DOHH2 (cell line): ENCODE results near the gene MED13L.

Experiments
- H3F3A ChIP-seq: fragments of 200-600 bp; sonication (generic), shearing (Covaris generic); 2 replicates; pipeline ENCODE4 v1.6.0; 2016; ENCODE audit warnings: antibody characterized with exemption, mild to moderate bottlenecking; ENCODE audit not compliant: control insufficient read depth, insufficient read depth
- H3K27ac ChIP-seq: fragments of 200-600 bp; sonication (generic); 2 replicates; pipeline ENCODE4 v1.5.1; 2014; ENCODE audit warnings: low read depth, mild to moderate bottlenecking, low read length, moderate library complexity
- H3K27me3 ChIP-seq: fragments of 200-600 bp; sonication (generic); 2 replicates; pipeline ENCODE4 v1.6.1; 2014; ENCODE audit warnings: mild to moderate bottlenecking, low read length, mixed read lengths; ENCODE audit not compliant: control insufficient read depth
- H3K36me3 ChIP-seq: fragments of 200-600 bp; sonication (generic); 2 replicates; pipeline ENCODE4 v1.6.1; 2014; ENCODE audit warnings: mild to moderate bottlenecking, low read length, moderate library complexity, mixed read lengths; ENCODE audit not compliant: control insufficient read depth
- H3K4me1 ChIP-seq: fragments of 200-600 bp; sonication (generic); 2 replicates; pipeline ENCODE4 v1.6.1; 2014; ENCODE audit warnings: mild to moderate bottlenecking, low read length, mixed read lengths; ENCODE audit not compliant: control insufficient read depth
- H3K4me2 ChIP-seq: fragments of 200-600 bp; sonication (generic); 2 replicates; pipeline ENCODE4 v1.6.0; 2014; ENCODE audit warnings: mild to moderate bottlenecking, low read length, moderate library complexity
- H3K4me3 ChIP-seq: fragments of 200-600 bp; sonication (generic); 2 replicates; pipeline ENCODE4 v1.5.1; 2014; ENCODE audit warnings: mild to moderate bottlenecking, low read length, mixed read lengths
- H3K79me2 ChIP-seq: fragments of 200-600 bp; sonication (generic); 2 replicates; pipeline ENCODE4 v1.6.1; 2014; ENCODE audit warnings: mild to moderate bottlenecking, low read length, mixed read lengths; ENCODE audit not compliant: control insufficient read depth
- H3K9me2 ChIP-seq: fragments of 200-600 bp; sonication (generic); replicated peaks from 2 replicates; pipeline ENCODE4 v1.6.1; 2014; ENCODE audit warnings: mild to moderate bottlenecking, low read length, mixed read lengths; ENCODE audit not compliant: control insufficient read depth
- H3K9me3 ChIP-seq: fragments of 200-600 bp; sonication (generic); 2 replicates; pipeline ENCODE4 v1.6.1; 2014; ENCODE audit warnings: antibody characterized with exemption, low read length, mixed read lengths; ENCODE audit not compliant: control insufficient read depth, insufficient read depth
- H4K20me1 ChIP-seq: fragments of 200-600 bp; sonication (generic); 2 replicates; pipeline ENCODE4 v1.6.0; 2014; ENCODE audit warnings: low read depth, mild to moderate bottlenecking, antibody characterized with exemption, low read length, moderate library complexity; ENCODE audit not compliant: control insufficient read depth, insufficient read depth
- CTCF ChIP-seq: fragments of 200-600 bp; sonication (generic); IDR thresholded peaks from one replicate; pipeline ENCODE4 v1.5.1; 2014; ENCODE audit warnings: antibody characterized with exemption, mild to moderate bottlenecking, low read depth, low read length; ENCODE audit not compliant: poor library complexity, severe bottlenecking
- EZH2phosphoT487 ChIP-seq: fragments of 200-600 bp; sonication (generic); IDR thresholded peaks from 2 replicates; pipeline ENCODE4 v1.6.1; 2017; ENCODE audit warnings: borderline replicate concordance, mild to moderate bottlenecking, antibody characterized with exemption, low read length, moderate library complexity, mixed read lengths

The MED13L gene

GRCh38 chr12:116183741-116184141, 93.8 kb downstream of the MED13L start:
- Histone ChIP-seq H3K9me3 (no peaks in the 10 kb centered on the region), H3K27me3 (no peaks in the 10 kb centered on the region), H3K79me2 (peaks cover 40% of the 10 kb centered on the region), H4K20me1 (peaks cover 9% of the 10 kb centered on the region), H3K27ac (no peak overlapping the region), H3K4me3 (no peak overlapping the region), H3K4me1 (no peaks in the 10 kb centered on the region), H3K36me3 (no peaks in the 10 kb centered on the region), H3K9me2 (no peaks in the 10 kb centered on the region), H3F3A (no peaks in the 10 kb centered on the region), H3K4me2 (no peak overlapping the region)
- no peak for TF ChIP-seq CTCF
- no peak for TF ChIP-seq EZH2phosphoT487

DNA sequence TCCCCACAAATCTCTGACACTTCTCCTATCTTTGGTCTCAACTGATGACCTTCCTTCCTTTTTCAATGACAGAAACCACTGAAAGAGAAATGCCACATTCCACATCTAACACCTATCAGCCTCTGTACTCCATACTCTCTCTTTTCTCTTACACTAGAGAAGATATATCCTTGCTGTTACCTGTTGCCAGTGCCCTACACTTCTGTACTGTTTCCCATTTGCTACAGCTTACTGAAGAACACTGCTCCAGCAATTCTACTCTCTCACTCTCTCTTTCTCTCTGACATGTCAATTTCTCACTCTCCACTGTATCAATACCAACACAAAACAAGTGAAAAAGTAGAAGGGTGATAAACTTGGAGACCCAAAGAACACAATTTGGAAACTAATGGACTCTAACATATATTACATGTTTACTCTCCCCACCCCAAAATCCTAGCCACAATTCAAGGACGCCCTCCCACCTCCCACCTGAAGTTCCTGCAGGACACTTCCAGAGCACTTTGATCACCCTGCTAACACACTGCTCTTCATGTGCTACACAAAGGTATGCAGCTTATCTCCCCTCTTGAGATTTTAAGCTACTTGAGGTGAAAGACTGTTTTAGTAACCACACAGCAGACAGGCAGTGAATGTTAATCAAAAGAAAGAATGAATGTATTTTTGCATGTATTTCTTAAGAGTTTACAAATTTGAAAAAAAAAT, 95.0 kb downstream of the MED13L start:
- Histone ChIP-seq H3K9me2 (no peaks in the 10 kb centered on the region), H3K4me1 (no peaks in the 10 kb centered on the region), H3K4me2 (no peak overlapping the region), H3K27me3 (no peaks in the 10 kb centered on the region), H3K79me2 (peaks cover 40% of the 10 kb centered on the region), H3K9me3 (no peaks in the 10 kb centered on the region), H3K27ac (no peak overlapping the region), H3K36me3 (no peaks in the 10 kb centered on the region), H4K20me1 (peaks cover 3% of the 10 kb centered on the region), H3F3A (no peaks in the 10 kb centered on the region), H3K4me3 (no peak overlapping the region)
- TF ChIP-seq CTCF (no peak), EZH2phosphoT487 (no peak)

GRCh38 chr12:116180448-116180847, 97.0 kb downstream of the MED13L start:
- Histone ChIP-seq H3K4me3 (no peak overlapping the region), H4K20me1 (peaks cover 3% of the 10 kb centered on the region), H3K4me2 (no peak overlapping the region), H3K79me2 (peaks cover 39% of the 10 kb centered on the region), H3K36me3 (no peaks in the 10 kb centered on the region), H3K4me1 (no peaks in the 10 kb centered on the region), H3F3A (no peaks in the 10 kb centered on the region), H3K9me3 (no peaks in the 10 kb centered on the region), H3K27me3 (no peaks in the 10 kb centered on the region), H3K27ac (no peak overlapping the region), H3K9me2 (no peaks in the 10 kb centered on the region)
- TF ChIP-seq EZH2phosphoT487: no peak
- TF ChIP-seq CTCF: no peak
